NCI-H1105 treated with DMSO at 0.1 percent for 48 hours (cell line): ENCODE results near the gene NOL4.

Source experiments
- DNase-seq: peaks from one replicate; lab custom pipeline; 2025; lab: John Stamatoyannopoulos, UW

The NOL4 gene

GRCh38 chr18:34194239-34194638, 30.5 kb downstream of the NOL4 start:
- DNase-seq: no peak

- no peak for DNase-seq
These were observed 34.9 kb downstream of the NOL4 start for GRCh38 chr18:34189656-34190435.
